ENCODE measurements around the gene TMEM250. TPM values are rescaled to one million over a fixed set of nuclear protein-coding genes. Genes with fewer than 3 reads are reported as not detected.
A peak's percentile ranks its signal among the peaks of the same experiment; 100 is the strongest.

Gene TMEM250
- total and polyA plus RNA-seq, 9 of the 15 experiments (the other 6 are each of a cell fraction or from before 2014, with no cell fraction given): 0.32 to 44.6 (median 12.2) TPM

GRCh38 chr9:136122425-136123383 is 4.0 kb upstream of the TMEM250 start (continued):
- TF ChIP-seq CTCF (IDR thresholded peaks at IDR 0.05 in 2 of 3, conservative IDR thresholded peaks at IDR 0.05 in 1 of 3; ENCODE audit: insufficient read depth in 2 of 3, low read depth in 1 of 3, low read length in 3 of 3): peak; percentile 94 to 98 (median 96)
- peak in 1 of 2 experiments; percentile 57; a peak in 1 of 4 replicates for TF ChIP-seq NONO (IDR thresholded peaks at IDR 0.05; ENCODE audit: low read depth in 2 of 2, low read length in 1 of 2)
- 0 out of 2 replicates have a peak, but pooled peaks have one; percentile 25 for TF ChIP-seq RBFOX2 (IDR thresholded peaks at IDR 0.05; ENCODE audit: low read depth, low read length)
- no peak for TF ChIP-seq BRCA1 (IDR thresholded peaks at IDR 0.05)
- TF ChIP-seq BRCA1 (CRISPR knock-in tag; IDR thresholded peaks at IDR 0.05): no peak
- TF ChIP-seq GABPB1 (CRISPR knock-in tag; IDR thresholded peaks at IDR 0.05): peak; percentile 72; the same call in 1 of the 2 replicates
- peak; percentile 68 to 80; a peak in 3 of 4 replicates for TF ChIP-seq MAZ (CRISPR knock-in tag; conservative IDR thresholded peaks at IDR 0.05 in 1 of 2, IDR thresholded peaks at IDR 0.05 in 1 of 2)
- TF ChIP-seq ZNF511 (CRISPR knock-in tag; IDR thresholded peaks at IDR 0.05): peak; percentile 50; the same call in 1 of the 2 replicates
- peak; percentile 98 for TF ChIP-seq ARID2 (IDR thresholded peaks at IDR 0.05)
- no peak for TF ChIP-seq ZNF584 (CRISPR knock-in tag; IDR thresholded peaks at IDR 0.05; ENCODE audit: low read depth)
- no peak for TF ChIP-seq U2AF1 (optimal IDR thresholded peaks at IDR 0.05; ENCODE audit: low read depth, low read length)
- TF ChIP-seq SMC3 (conservative IDR thresholded peaks at IDR 0.05; ENCODE audit: insufficient read depth, low read depth, low read length): peak; percentile 99
- TF ChIP-seq RCOR1 (IDR thresholded peaks at IDR 0.05; ENCODE audit: borderline replicate concordance in 1 of 2, low read depth in 2 of 2, low read length in 2 of 2): peak in 1 of 2 experiments; percentile 47; a peak in 1 of 4 replicates
- peak; percentile 76; the same call in 1 of the 2 replicates for TF ChIP-seq XRCC5 (IDR thresholded peaks at IDR 0.05; ENCODE audit: low read depth, low read length)
- no peak for TF ChIP-seq ZNF780A (CRISPR knock-in tag; IDR thresholded peaks at IDR 0.05)
